ENCODE measurements around the gene CDCA3.
"Not testable (repeated sequence)": the region's sequence is repeated elsewhere in the genome, so short reads cannot be mapped to it uniquely, and the experiment has no call there.

Gene CDCA3

GRCh38 chr12:6851153-6851920 lies at the start of gene CDCA3:
Gene CDCA3 (minus strand): TSS chr12:6851286. CDS start chr12:6850952, 334 bp downstream.
- DNase-seq (ENCODE audit: low read depth): peak; percentile 84

- DNase-seq (ENCODE audit: low read depth): no peak
These were observed 48.9 kb upstream of the CDCA3 start for GRCh38 chr12:6899837-6900519.

GRCh38 chr12:6899427-6899826 lies 48.3 kb upstream of the CDCA3 start:
- no peak for DNase-seq (ENCODE audit: low read depth)

- DNase-seq (ENCODE audit: low read depth): no peak
These were observed 45.9 kb upstream of the CDCA3 start for GRCh38 chr12:6896846-6897435.

- no peak for DNase-seq (ENCODE audit: low read depth)
These were observed 43.2 kb upstream of the CDCA3 start for GRCh38 chr12:6894321-6894720.

GRCh38 chr12:6892683-6893082 lies 41.6 kb upstream of the CDCA3 start:
- not testable (repeated sequence) for DNase-seq (ENCODE audit: low read depth)

- no peak for DNase-seq (ENCODE audit: low read depth)
These were observed 40.5 kb upstream of the CDCA3 start for GRCh38 chr12:6891646-6892001.

GRCh38 chr12:6890789-6891645 lies 39.9 kb upstream of the CDCA3 start:
- peak; percentile 98 for DNase-seq (ENCODE audit: low read depth)

- not testable (repeated sequence) for DNase-seq (ENCODE audit: low read depth)
These were observed 38.9 kb upstream of the CDCA3 start for GRCh38 chr12:6889775-6890573.

GRCh38 chr12:6888794-6889193 lies 37.7 kb upstream of the CDCA3 start:
- DNase-seq (ENCODE audit: low read depth): not testable (repeated sequence)

- no peak for DNase-seq (ENCODE audit: low read depth)
These were observed 37.3 kb upstream of the CDCA3 start for GRCh38 chr12:6888360-6888759.

- DNase-seq (ENCODE audit: low read depth): no peak
These were observed 36.4 kb upstream of the CDCA3 start for GRCh38 chr12:6887460-6887859.

GRCh38 chr12:6886206-6886999 lies 35.3 kb upstream of the CDCA3 start:
- DNase-seq (ENCODE audit: low read depth): not testable (repeated sequence)

- no peak for DNase-seq (ENCODE audit: low read depth)
These were observed 33.5 kb upstream of the CDCA3 start for GRCh38 chr12:6884539-6884938.

GRCh38 chr12:6883683-6884082 lies 32.6 kb upstream of the CDCA3 start:
- DNase-seq (ENCODE audit: low read depth): no peak

- DNase-seq (ENCODE audit: low read depth): no peak
These were observed 32.2 kb upstream of the CDCA3 start for GRCh38 chr12:6883252-6883651.

- not testable (repeated sequence) for DNase-seq (ENCODE audit: low read depth)
These were observed 28.7 kb upstream of the CDCA3 start for GRCh38 chr12:6879824-6880223.

GRCh38 chr12:6874015-6874368 lies 22.9 kb upstream of the CDCA3 start:
- DNase-seq (ENCODE audit: low read depth): not testable (repeated sequence)

- peak; percentile 98 for DNase-seq (ENCODE audit: low read depth)
These were observed 22.3 kb upstream of the CDCA3 start, which contains the start of gene SPSB2 for GRCh38 chr12:6873094-6874014. Gene SPSB2 (minus strand): TSS chr12:6873303. CDS start chr12:6872901, 402 bp downstream.

Measured in stimulated activated CD8-positive, alpha-beta memory T cell treated with anti-CD3 and anti-CD28 coated beads, Interleukin-12 subunit alpha, Interleukin-12 subunit beta, amount 100 ng/mL, for 1 hour (primary cell).